GM06990 (cell line): Measurements from ENCODE around the gene ACKR4.

Source experiments
- DNase-seq: peaks from one replicate; pipeline ENCODE4 v3.0.0-alpha.2; 2011; ENCODE audit not compliant: insufficient read length; ENCODE audit errors: extremely low read depth
- H3K27me3 ChIP-seq: replicated peaks from 2 replicates; pipeline ENCODE4 v1.6.0; 2011; ENCODE audit warnings: low read length; ENCODE audit not compliant: control insufficient read depth, insufficient read depth
- H3K36me3 ChIP-seq: 2 replicates; pipeline ENCODE4 v1.5.1; 2011; ENCODE audit warnings: low read length; ENCODE audit not compliant: control insufficient read depth, insufficient read depth
- H3K4me3 ChIP-seq: replicated peaks from 2 replicates; pipeline ENCODE4 v1.5.1; 2011; ENCODE audit warnings: low read depth, mild to moderate bottlenecking, control low read depth, low read length
- TF ChIP-seq, protein P1 (sequence below): IDR thresholded peaks from 2 replicates; pipeline ENCODE4 v1.5.1; 2011; ENCODE audit warnings: low read length, control low read depth, mild to moderate bottlenecking, inconsistent platforms; ENCODE audit not compliant: insufficient read depth, poor library complexity, severe bottlenecking

The ACKR4 gene

DNA sequence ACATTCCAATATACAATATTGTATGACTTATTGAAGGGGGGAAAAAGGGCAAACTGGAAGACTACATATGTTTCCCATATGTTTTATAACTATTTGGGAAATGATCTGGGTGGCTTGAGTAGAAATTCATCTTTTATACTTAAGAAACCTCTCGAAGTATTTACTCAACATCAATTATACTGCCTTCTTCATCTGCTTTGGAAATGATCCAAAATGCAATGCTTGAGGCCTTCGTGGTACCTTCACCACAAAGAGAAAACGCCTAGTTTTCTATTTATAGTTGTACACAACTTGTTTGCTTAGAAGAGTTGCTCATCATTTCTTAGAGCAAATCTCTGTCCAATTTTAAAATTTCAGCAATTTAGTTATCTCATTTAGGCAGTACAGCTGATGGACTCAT lies 18.8 kb downstream of the ACKR4 start:
- no peak for DNase-seq
- no peak overlapping the region for H3K4me3 ChIP-seq
- no peaks in the 10 kb centered on the region; the same call in 1 of the 2 replicates for H3K36me3 ChIP-seq
- TF ChIP-seq, protein P1, sequence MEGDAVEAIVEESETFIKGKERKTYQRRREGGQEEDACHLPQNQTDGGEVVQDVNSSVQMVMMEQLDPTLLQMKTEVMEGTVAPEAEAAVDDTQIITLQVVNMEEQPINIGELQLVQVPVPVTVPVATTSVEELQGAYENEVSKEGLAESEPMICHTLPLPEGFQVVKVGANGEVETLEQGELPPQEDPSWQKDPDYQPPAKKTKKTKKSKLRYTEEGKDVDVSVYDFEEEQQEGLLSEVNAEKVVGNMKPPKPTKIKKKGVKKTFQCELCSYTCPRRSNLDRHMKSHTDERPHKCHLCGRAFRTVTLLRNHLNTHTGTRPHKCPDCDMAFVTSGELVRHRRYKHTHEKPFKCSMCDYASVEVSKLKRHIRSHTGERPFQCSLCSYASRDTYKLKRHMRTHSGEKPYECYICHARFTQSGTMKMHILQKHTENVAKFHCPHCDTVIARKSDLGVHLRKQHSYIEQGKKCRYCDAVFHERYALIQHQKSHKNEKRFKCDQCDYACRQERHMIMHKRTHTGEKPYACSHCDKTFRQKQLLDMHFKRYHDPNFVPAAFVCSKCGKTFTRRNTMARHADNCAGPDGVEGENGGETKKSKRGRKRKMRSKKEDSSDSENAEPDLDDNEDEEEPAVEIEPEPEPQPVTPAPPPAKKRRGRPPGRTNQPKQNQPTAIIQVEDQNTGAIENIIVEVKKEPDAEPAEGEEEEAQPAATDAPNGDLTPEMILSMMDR, result no peak
- no peaks in the 10 kb centered on the region for H3K27me3 ChIP-seq

DNA sequence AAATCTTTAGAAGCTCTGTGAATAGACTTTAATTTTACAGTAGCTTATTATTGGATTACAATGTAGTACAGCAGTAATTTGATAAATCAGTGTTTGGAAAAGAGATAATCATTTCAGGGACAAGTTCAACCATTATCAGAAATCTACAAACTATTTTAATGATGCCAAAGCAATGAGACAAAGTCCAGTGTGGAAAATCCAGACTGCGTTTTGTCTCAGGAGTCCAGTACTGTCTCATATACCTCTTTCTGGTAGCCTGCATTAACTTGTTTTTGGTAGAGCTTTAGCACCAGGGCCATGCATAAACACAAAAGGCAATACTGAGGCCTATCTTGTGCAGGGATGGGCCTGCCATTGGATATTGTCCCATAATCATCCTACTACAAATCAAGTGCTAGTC lies 19.7 kb downstream of the ACKR4 start:
- H3K36me3 ChIP-seq, result no peaks in the 10 kb centered on the region; the same call in 1 of the 2 replicates

DNA sequence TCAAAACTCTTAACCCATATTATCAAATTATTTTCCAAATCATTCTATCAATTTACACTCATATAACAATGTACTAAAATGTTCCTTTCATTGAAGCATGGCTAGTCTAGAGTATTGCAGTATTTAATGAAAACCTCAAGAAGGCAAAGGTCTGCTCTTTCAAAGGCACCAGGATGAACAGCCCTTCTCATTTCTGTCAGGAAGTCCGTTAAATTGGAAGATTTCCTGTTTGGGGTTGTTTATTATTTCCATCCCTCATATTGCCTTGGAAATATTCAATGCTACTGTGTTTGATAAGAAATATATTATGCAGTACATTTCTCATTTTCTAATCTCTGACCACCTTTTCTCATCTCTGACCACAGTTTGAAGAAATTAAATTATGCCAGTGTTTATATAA lies 25.1 kb downstream of the ACKR4 start:
- Histone ChIP-seq H3K4me3 (no peak overlapping the region), H3K36me3 (peaks cover 2% of the 10 kb centered on the region), H3K27me3 (no peaks in the 10 kb centered on the region)
- TF ChIP-seq, protein P1, result no peak
- no peak for DNase-seq

More for the DNA sequence above, 19.7 kb downstream of the ACKR4 start:
- H3K4me3 ChIP-seq, result no peak overlapping the region
- DNase-seq, result no peak
- H3K27me3 ChIP-seq, result no peaks in the 10 kb centered on the region
- TF ChIP-seq, protein P1, result no peak

DNA sequence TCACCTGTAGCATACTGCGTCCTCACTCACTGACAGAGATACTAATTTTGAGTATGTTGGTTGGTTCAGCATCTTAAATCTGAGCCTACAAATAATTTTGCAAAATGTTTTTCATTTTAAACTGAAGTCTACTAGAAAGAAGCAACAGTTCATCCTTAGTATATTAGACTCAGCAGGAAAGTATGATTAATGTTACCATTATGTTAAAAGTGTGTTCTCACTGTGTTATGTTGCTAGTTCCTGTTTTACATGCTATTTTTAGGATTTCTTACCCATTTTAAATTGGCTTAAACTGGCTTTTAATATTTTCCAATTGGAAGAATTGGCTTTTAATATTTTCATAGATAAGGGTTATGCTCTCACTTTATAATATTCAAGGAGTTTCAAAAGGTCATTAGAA lies 25.7 kb downstream of the ACKR4 start:
- Histone ChIP-seq H3K4me3 (no peak overlapping the region), H3K27me3 (no peaks in the 10 kb centered on the region), H3K36me3 (peaks cover 2% of the 10 kb centered on the region)
- DNase-seq, result no peak
- TF ChIP-seq, protein P1, result no peak

DNA sequence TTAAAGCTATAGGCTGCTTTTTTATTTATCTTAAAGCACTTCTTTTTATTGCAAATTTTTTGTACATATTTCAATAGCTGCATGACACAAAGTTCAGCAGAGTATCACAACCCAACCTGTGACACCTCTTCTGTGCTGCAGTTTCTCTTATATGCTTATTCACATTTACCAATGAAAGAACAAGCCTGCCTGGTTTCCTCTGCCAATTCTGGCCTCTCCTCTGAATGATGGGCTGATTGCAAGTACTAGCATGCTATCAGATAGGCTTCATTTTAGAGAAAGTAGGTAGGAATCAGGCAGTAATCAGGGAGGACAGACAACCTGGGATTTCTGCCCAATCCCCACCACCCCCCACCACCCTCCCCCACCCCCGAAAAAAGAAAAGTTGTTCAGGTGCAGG lies 26.6 kb downstream of the ACKR4 start:
- Histone ChIP-seq H3K36me3 (peaks cover 2% of the 10 kb centered on the region), H3K4me3 (no peak overlapping the region), H3K27me3 (no peaks in the 10 kb centered on the region)
- no peak for DNase-seq
- TF ChIP-seq, protein P1, result no peak

DNA sequence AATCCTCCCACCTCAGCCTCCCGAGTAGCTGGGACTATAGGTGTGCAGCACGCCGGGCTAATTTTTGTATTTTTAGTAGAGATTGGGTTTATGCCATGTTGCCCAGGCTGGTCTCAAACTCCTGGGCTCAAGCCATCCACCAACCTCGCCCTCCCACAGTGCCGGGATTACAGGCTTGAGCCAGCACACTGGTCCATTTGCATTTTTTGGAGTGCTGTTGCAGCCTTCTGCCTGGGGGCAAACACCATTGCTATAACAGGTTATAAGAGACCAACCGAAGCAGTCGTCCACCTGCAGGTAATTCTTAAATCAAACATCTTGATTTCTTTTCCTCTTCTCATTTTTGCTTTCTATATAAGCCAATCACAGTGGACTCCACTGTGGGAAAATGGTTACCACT lies 27.7 kb downstream of the ACKR4 start:
- no peak overlapping the region for H3K4me3 ChIP-seq
- DNase-seq, result no peak
- peaks cover 2% of the 10 kb centered on the region for H3K36me3 ChIP-seq
- TF ChIP-seq, protein P1, result no peak
- H3K27me3 ChIP-seq, result no peaks in the 10 kb centered on the region
